Dermis microvascular lymphatic vessel endothelial cell (primary cell): ENCODE results near the gene ZDHHC11. TPM values are rescaled to one million over a fixed set of nuclear protein-coding genes. Genes with fewer than 3 reads are reported as not detected.
"Not testable (repeated sequence)": the region's sequence is repeated elsewhere in the genome, so short reads cannot be mapped to it uniquely, and the experiment has no call there.

Source experiments
- DNase-seq, 2 donors: peaks; one replicate each; pipeline versions ENCODE4 v3.0.0 to v3.0.0-alpha.2; 2010; ENCODE audit warnings: low read depth in 2 of 2
- total RNA-seq: library from RNA; depleted of rRNA; stranded (reverse); fragments of >200 nt; gene quantifications from 2 replicates; pipeline ENCODE4 v1.2.1, GENCODE V29; 2014

The ZDHHC11 gene
- total RNA-seq, 1 donor from 2014 or later: 0.26 TPM

GRCh38 chr5:859391-859790 lies 8.6 kb upstream of the ZDHHC11 start:
- no peak for DNase-seq

GRCh38 chr5:858726-859125 lies 7.9 kb upstream of the ZDHHC11 start:
- no peak for DNase-seq

- no peak for DNase-seq
Observed at GRCh38 chr5:856531-857425, 6.0 kb upstream of the ZDHHC11 start.

GRCh38 chr5:855771-856530 lies 5.2 kb upstream of the ZDHHC11 start:
- no peak for DNase-seq

GRCh38 chr5:854966-855743 lies 4.4 kb upstream of the ZDHHC11 start:
- no peak for DNase-seq

- no peak for DNase-seq
Observed at GRCh38 chr5:854217-854616, 3.4 kb upstream of the ZDHHC11 start.

- not testable (repeated sequence) for DNase-seq
Observed at GRCh38 chr5:853416-854090, 2.8 kb upstream of the ZDHHC11 start.

- no peak for DNase-seq
Observed at GRCh38 chr5:852431-853401, 1.9 kb upstream of the ZDHHC11 start.

- DNase-seq: no peak
Observed at GRCh38 chr5:852018-852417, 1.2 kb upstream of the ZDHHC11 start.

GRCh38 chr5:851553-851952 lies 767 bp upstream of the ZDHHC11 start:
- DNase-seq: no peak

- DNase-seq: no peak
Observed at GRCh38 chr5:851076-851475, 290 bp upstream of the ZDHHC11 start.

- no peak for DNase-seq
Observed at GRCh38 chr5:849651-850301, 1.0 kb downstream of the ZDHHC11 start.

GRCh38 chr5:848671-849111 lies 2.1 kb downstream of the ZDHHC11 start:
- no peak for DNase-seq

- DNase-seq: not testable (repeated sequence)
Observed at GRCh38 chr5:847736-848135, 3.0 kb downstream of the ZDHHC11 start.

- not testable (repeated sequence) for DNase-seq
Observed at GRCh38 chr5:847212-847611, 3.6 kb downstream of the ZDHHC11 start.

GRCh38 chr5:846602-847091 lies 4.1 kb downstream of the ZDHHC11 start:
- DNase-seq: not testable (repeated sequence)

- DNase-seq: not testable (repeated sequence)
Observed at GRCh38 chr5:845676-846601, 4.8 kb downstream of the ZDHHC11 start.

GRCh38 chr5:845031-845675 lies 5.6 kb downstream of the ZDHHC11 start:
- not testable (repeated sequence) for DNase-seq
